ENCODE measurements around the gene GSK3A. TPM values are rescaled to one million over a fixed set of nuclear protein-coding genes. Genes with fewer than 3 reads are reported as not detected.

GSK3A gene
- total RNA-seq, 1 donor from 2014 or later: 45.5 TPM

DNA sequence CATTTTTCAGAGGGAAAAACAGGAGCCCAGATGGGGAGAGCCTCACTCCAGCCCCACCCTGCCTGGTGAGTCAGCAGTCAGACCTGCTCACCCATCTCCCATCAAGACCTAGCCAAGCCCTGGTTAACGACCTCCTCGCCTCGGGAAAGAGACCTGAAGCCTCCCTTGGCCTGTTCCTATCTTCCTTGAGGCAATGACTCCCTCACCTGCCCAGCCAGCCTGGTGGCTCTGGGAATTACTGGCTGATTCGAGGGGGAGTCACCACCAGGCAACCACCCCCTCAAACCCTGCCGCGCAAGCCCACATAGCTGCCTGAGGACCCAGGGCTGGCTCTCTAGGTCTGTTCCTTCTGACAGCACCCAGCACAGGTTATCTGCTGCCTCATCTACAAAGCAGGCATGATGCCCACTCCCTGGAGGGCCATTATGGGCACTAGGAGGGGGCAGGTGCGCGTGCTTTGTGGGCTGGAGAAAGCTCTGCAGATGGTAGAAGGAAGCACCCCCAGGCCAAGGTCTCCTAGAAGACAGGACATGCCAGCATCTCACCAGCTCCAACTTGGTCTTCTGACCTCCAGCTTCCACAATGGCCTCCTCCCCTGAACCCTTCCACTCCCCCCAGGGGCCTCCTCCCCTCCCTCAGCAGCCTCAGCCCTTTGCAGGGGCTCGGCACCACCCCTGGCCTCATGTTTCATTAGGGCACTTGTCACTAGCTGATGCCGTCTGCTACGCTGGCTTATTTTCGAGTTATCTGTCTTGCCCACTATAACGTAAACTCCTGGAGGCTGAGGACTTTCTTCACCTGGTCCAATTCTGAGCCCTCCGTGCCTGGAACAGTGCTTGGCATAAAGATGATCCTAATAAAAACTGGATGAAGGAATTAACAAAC lies 35.3 kb downstream of the GSK3A start:
- no peaks in the 10 kb centered on the region for H3K4me1 Mint-ChIP-seq
- no peaks in the 10 kb centered on the region for H3K9me3 Mint-ChIP-seq
- H3K36me3 Mint-ChIP-seq: peaks cover 34% of the 10 kb centered on the region
- TF ChIP-seq, protein P1, sequence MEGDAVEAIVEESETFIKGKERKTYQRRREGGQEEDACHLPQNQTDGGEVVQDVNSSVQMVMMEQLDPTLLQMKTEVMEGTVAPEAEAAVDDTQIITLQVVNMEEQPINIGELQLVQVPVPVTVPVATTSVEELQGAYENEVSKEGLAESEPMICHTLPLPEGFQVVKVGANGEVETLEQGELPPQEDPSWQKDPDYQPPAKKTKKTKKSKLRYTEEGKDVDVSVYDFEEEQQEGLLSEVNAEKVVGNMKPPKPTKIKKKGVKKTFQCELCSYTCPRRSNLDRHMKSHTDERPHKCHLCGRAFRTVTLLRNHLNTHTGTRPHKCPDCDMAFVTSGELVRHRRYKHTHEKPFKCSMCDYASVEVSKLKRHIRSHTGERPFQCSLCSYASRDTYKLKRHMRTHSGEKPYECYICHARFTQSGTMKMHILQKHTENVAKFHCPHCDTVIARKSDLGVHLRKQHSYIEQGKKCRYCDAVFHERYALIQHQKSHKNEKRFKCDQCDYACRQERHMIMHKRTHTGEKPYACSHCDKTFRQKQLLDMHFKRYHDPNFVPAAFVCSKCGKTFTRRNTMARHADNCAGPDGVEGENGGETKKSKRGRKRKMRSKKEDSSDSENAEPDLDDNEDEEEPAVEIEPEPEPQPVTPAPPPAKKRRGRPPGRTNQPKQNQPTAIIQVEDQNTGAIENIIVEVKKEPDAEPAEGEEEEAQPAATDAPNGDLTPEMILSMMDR (IDR thresholded peaks at IDR 0.05; ENCODE audit: unreplicated experiment): no peak
- H3K27me3 Mint-ChIP-seq (ENCODE audit: low read depth): no peaks in the 10 kb centered on the region
- no peak for DNase-seq (ENCODE audit: low spot score in 2 of 2, unreplicated experiment in 2 of 2)
- no peak overlapping the region for H3K27ac Mint-ChIP-seq
- H3K4me3 Mint-ChIP-seq: no peak overlapping the region

- Mint-ChIP-seq H3K27me3 (ENCODE audit: low read depth) (no peaks in the 10 kb centered on the region), H3K36me3 (peaks cover 43% of the 10 kb centered on the region), H3K9me3 (no peaks in the 10 kb centered on the region), H3K27ac (no peak overlapping the region), H3K4me1 (no peaks in the 10 kb centered on the region), H3K4me3 (no peak overlapping the region)
- DNase-seq (ENCODE audit: low spot score in 2 of 2, unreplicated experiment in 2 of 2): no peak
- TF ChIP-seq, protein P1 (IDR thresholded peaks at IDR 0.05; ENCODE audit: unreplicated experiment): no peak
These were observed 37.7 kb downstream of the GSK3A start for GRCh38 chr19:42204664-42205063.

DNA sequence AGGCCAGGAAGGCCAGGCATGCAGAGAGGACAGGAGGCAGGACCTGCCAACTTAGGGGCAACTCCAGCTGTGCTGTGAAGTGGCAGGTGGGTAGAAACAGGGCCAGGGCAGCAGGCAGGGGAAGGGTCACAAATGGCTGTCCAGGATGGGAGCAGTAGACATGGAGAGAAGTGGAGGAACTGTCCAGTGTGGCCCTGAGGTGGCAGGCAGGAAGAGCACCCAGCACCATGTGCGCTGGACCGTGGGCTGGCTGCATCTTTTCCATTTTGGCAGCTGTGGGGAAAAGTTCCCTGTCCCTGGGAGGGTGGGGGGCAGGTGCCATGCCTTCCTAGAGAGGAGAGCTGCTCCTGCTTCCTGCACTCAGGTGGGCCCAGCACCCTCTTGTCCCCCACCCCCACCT lies 38.7 kb downstream of the GSK3A start:
- no peak for DNase-seq (ENCODE audit: low spot score in 2 of 2, unreplicated experiment in 2 of 2)
- Mint-ChIP-seq H3K4me3 (no peak overlapping the region), H3K27ac (no peak overlapping the region), H3K36me3 (peaks cover 45% of the 10 kb centered on the region), H3K9me3 (no peaks in the 10 kb centered on the region), H3K27me3 (ENCODE audit: low read depth) (no peaks in the 10 kb centered on the region), H3K4me1 (no peaks in the 10 kb centered on the region)
- TF ChIP-seq, protein P1 (IDR thresholded peaks at IDR 0.05; ENCODE audit: unreplicated experiment): no peak

DNA sequence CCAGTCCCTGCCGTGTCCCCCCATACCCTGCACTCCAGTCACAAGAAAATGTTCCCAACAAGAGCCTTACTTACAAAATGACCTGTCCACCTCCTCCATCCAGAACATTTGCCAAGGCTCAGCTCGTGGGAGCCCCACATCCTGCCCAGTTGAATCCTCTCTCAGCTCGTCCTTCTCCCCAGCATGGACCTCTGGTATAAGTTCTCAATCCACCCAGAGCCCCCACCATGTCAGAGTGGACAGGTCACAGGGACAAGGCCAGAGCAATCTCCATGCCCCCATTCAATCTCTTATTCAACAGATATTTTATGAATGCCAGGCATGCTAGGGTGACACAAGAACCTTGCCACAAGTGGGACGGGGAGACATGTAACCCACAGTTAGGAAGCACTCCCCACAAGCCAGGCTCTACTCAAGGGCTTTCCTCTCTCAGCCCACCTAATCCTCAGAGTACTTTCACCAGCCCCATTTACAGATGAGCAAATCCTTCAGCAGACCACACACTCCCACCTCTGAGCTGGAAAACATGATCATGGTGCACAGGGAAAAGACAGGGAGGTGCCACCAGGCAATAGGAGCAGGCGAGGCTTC lies 40.0 kb downstream of the GSK3A start:
- no peak for DNase-seq (ENCODE audit: low spot score in 2 of 2, unreplicated experiment in 2 of 2)
- Mint-ChIP-seq H3K27me3 (ENCODE audit: low read depth) (no peaks in the 10 kb centered on the region), H3K4me1 (no peaks in the 10 kb centered on the region), H3K4me3 (no peak overlapping the region), H3K27ac (no peak overlapping the region), H3K36me3 (peaks cover 41% of the 10 kb centered on the region), H3K9me3 (no peaks in the 10 kb centered on the region)
- TF ChIP-seq, protein P1 (IDR thresholded peaks at IDR 0.05; ENCODE audit: unreplicated experiment): no peak

GRCh38 chr19:42201489-42202289 lies 40.7 kb downstream of the GSK3A start:
- H3K4me1 Mint-ChIP-seq: no peaks in the 10 kb centered on the region
- no peak overlapping the region for H3K4me3 Mint-ChIP-seq
- no peak for DNase-seq (ENCODE audit: low spot score in 2 of 2, unreplicated experiment in 2 of 2)
- peaks cover 44% of the 10 kb centered on the region for H3K36me3 Mint-ChIP-seq
- no peaks in the 10 kb centered on the region for H3K27me3 Mint-ChIP-seq (ENCODE audit: low read depth)
- no peak overlapping the region for H3K27ac Mint-ChIP-seq
- H3K9me3 Mint-ChIP-seq: no peaks in the 10 kb centered on the region
- TF ChIP-seq, protein P1 (IDR thresholded peaks at IDR 0.05; ENCODE audit: unreplicated experiment): no peak

Data from mesothelial cell of epicardium (in vitro differentiated cells).